ENCODE results near the gene ZBTB49.

The ZBTB49 gene

DNA sequence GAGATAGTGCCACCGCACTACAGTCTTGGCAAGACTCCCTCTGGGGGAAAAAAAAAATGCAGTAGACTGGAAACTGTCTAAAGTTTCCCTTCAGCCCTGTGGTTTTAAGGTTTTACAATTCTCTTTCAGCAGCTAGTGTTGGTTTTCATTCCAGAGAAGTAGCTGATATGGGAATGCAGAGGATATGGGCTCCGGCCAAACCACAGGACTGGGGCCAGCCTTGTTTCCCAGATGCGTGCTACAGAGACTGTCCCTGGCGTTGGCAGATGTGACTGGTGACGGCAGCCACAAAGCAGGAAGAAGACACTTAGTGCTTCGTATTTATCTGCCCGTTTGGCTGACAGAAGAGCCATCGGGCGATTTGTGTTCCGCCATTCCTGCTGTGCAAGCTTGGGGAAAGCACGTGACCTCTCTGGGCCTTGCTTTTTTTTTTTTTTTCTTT lies 43.2 kb downstream of the ZBTB49 start:
- Histone ChIP-seq H3K4me3 (no peak overlapping the region), H3K4me1 (no peaks in the 10 kb centered on the region), H3K9me3 (peaks cover 0 to 5% (median 0%) of the 10 kb centered on the region in 3 donors), H3K27ac (no peak overlapping the region), H3K36me3 (no peaks in the 10 kb centered on the region), H3K27me3 (peaks cover 0 to 3% of the 10 kb centered on the region in 2 donors)
- TF ChIP-seq, protein P1, sequence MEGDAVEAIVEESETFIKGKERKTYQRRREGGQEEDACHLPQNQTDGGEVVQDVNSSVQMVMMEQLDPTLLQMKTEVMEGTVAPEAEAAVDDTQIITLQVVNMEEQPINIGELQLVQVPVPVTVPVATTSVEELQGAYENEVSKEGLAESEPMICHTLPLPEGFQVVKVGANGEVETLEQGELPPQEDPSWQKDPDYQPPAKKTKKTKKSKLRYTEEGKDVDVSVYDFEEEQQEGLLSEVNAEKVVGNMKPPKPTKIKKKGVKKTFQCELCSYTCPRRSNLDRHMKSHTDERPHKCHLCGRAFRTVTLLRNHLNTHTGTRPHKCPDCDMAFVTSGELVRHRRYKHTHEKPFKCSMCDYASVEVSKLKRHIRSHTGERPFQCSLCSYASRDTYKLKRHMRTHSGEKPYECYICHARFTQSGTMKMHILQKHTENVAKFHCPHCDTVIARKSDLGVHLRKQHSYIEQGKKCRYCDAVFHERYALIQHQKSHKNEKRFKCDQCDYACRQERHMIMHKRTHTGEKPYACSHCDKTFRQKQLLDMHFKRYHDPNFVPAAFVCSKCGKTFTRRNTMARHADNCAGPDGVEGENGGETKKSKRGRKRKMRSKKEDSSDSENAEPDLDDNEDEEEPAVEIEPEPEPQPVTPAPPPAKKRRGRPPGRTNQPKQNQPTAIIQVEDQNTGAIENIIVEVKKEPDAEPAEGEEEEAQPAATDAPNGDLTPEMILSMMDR (IDR thresholded peaks at IDR 0.05): no peak
- intact Hi-C loops (cut with DNase I; ENCODE audit: low total_unique reads): no loop called here
- DNase-seq: no peak

DNA sequence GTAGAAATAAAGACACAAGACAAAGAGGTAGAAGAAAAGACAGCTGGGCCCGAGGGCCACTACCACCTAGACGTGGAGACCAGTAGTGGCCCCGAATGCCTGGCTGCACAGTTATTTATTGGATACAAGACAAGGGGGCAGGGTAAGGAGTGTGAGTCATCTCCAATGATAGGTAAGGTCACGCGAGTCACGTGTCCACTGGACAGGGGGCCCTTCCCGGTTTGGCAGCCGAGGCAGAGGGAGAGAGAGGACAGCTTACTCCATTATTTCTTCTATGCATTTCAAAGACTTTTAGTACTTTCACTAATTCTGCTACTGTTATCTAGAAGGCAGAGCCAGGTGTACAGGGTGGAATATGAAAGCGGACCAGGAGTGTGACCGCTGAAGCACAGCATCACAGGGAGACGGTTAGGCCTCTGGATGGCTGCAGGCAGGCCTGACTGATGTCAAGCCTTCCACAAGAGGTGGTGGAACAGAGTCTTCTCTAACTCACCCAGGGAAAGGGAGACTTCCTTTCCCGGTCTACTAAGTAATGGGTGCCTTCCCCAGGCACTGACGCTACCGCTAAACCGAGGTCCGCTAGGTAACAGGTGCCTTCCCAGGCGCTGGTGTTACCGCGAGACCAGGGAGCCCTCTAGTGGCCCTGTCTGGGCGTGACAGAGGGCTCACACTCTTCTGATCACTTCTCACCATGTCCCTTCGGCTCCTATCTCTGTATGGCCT lies 44.9 kb downstream of the ZBTB49 start:
- no peak for DNase-seq
- intact Hi-C loops (cut with DNase I; ENCODE audit: low total_unique reads): no loop called here
- Histone ChIP-seq H3K4me1 (no peaks in the 10 kb centered on the region), H3K27me3 (peaks cover 0 to 5% of the 10 kb centered on the region in 2 donors), H3K4me3 (no peak overlapping the region), H3K9me3 (peaks cover 0 to 4% (median 0%) of the 10 kb centered on the region in 3 donors), H3K27ac (no peak overlapping the region), H3K36me3 (no peaks in the 10 kb centered on the region)
- TF ChIP-seq, protein P1 (IDR thresholded peaks at IDR 0.05): peak; percentile 57 to 65

DNA sequence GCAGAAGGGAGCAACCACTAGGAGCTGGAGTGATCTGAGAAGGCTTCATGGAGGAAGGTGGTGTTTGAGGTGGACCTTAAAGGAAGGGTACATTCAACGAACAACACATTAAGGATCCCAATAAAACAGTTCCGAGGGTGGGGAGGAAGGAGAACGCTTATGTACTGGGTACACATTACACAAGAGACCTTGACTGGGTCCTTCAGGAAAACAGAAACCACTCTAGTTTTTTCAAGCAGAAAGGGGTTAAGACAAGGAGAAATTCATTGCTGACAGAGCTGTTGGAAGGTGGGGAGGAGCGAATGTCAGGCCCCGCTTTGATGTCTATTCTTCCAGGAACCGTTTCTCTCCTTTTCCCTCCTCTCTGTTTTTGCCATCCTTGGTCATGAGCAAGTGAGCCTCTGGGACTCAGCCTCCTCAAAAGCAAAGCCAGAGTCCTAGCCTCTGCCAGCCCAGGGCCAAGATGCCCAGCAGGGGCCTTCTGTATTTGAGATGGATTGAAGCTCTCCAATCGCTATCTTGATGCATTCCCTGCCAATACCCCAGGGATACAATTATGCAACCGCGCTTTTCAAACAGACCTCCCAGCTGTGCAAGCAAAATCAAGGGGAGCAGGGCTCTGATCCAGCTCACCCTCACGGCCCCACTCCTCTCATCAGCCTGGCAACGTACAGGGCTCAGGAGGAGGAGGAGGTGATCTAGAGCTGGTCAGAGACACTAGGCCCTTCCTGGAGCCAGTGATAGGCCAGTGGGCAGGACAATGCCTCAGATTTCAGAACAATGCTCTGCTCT lies 48.4 kb downstream of the ZBTB49 start:
- Histone ChIP-seq H3K4me1 (no peaks in the 10 kb centered on the region), H3K9me3 (no peaks in the 10 kb centered on the region), H3K27ac (no peak overlapping the region), H3K27me3 (peaks cover 0 to 17% of the 10 kb centered on the region in 2 donors), H3K36me3 (no peaks in the 10 kb centered on the region), H3K4me3 (no peak overlapping the region)
- DNase-seq: no peak
- intact Hi-C loops (cut with DNase I; ENCODE audit: low total_unique reads): no loop called here
- TF ChIP-seq, protein P1 (IDR thresholded peaks at IDR 0.05): no peak

DNA sequence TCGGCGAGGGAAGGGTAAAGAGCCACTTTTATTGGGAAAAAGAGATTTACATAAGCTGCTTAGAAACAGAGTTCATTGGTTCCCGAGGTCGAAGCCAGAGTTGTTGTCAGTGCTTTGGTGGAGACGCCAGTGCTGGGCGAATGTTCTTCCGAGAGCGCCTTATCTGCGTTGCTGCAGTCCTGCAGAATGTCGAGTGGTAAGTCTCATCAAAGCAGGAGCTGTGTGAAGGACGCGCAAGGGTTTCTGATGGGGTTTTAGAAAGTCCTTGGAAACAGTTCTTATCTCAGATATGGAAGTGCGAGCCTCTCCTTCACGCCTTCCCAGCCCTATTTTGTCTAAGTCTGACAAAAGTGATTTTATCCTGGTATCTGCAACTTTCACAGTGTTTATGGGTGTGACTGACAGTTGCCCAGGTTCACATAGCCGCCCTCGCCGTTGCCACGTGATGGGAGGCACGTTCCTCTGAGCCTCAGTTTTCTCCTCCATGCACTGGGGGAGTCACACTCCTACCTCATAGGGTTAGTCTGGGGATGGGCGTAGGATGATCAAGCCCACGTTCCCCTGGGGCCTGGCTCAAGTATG lies 49.5 kb downstream of the ZBTB49 start:
- no peak overlapping the region for H3K4me3 ChIP-seq
- intact Hi-C loops (cut with DNase I; ENCODE audit: low total_unique reads): no loop called here
- H3K36me3 ChIP-seq: no peaks in the 10 kb centered on the region
- H3K9me3 ChIP-seq: no peaks in the 10 kb centered on the region
- H3K4me1 ChIP-seq: no peaks in the 10 kb centered on the region
- H3K27me3 ChIP-seq: peaks cover 0 to 17% of the 10 kb centered on the region in 2 donors
- no peak for DNase-seq
- no peak overlapping the region for H3K27ac ChIP-seq
- TF ChIP-seq, protein P1 (IDR thresholded peaks at IDR 0.05): no peak

GRCh38 chr4:4341861-4342650 lies 52.0 kb downstream of the ZBTB49 start:
- TF ChIP-seq, protein P1 (IDR thresholded peaks at IDR 0.05): no peak
- H3K4me3 ChIP-seq: no peak overlapping the region
- H3K36me3 ChIP-seq: no peaks in the 10 kb centered on the region
- H3K27ac ChIP-seq: no peak overlapping the region
- DNase-seq: no peak
- H3K27me3 ChIP-seq: peaks cover 0 to 20% of the 10 kb centered on the region in 2 donors
- H3K9me3 ChIP-seq: no peaks in the 10 kb centered on the region
- intact Hi-C loops (cut with DNase I; ENCODE audit: low total_unique reads): no loop called here
- H3K4me1 ChIP-seq: no peaks in the 10 kb centered on the region

All from tibial artery (tissue), 4 donors.